Measurements from ENCODE around the gene ATP13A3. TPM values are rescaled to one million over a fixed set of nuclear protein-coding genes. Genes with fewer than 3 reads are reported as not detected.

The ATP13A3 gene
- total and polyA plus RNA-seq, 4 donors = 26.6 to 166 (median 75.5) TPM

DNA sequence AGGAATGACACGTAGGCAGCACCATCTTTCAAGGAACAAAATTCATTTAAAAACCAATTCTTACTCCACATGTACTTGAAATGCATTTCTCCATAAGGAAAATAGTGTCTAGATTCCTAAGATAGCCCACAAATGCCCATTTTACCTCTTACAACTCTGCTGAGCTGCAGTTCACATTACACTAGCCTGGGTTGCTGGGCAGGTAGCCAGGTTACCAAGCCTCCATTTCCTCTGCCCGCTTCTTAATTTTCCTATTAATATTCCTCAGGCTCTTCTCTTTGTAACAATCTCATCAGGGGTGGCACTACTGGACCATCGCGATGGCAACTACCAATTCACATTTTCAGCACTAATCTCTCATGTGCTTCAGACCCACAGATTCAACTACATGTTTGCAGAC, 10.8 kb downstream of the ATP13A3 start:
- H3K27ac ChIP-seq (ENCODE audit: low read depth in 1 of 2, low read length in 1 of 2) = peak overlapping the region in 1 of 2 donors; percentile 82
- DNase-seq (no peak), ATAC-seq (ENCODE audit: insufficient read depth, low FRiP score) (no peak)
- H3K9me3 ChIP-seq (ENCODE audit: control insufficient read depth in 4 of 4, insufficient read depth in 3 of 4, low read length in 3 of 4) = no peaks in the 10 kb centered on the region
- H3K9ac ChIP-seq (ENCODE audit: insufficient read depth in 1 of 2, low read length in 2 of 2) = no peak overlapping the region
- TF ChIP-seq, protein P1, sequence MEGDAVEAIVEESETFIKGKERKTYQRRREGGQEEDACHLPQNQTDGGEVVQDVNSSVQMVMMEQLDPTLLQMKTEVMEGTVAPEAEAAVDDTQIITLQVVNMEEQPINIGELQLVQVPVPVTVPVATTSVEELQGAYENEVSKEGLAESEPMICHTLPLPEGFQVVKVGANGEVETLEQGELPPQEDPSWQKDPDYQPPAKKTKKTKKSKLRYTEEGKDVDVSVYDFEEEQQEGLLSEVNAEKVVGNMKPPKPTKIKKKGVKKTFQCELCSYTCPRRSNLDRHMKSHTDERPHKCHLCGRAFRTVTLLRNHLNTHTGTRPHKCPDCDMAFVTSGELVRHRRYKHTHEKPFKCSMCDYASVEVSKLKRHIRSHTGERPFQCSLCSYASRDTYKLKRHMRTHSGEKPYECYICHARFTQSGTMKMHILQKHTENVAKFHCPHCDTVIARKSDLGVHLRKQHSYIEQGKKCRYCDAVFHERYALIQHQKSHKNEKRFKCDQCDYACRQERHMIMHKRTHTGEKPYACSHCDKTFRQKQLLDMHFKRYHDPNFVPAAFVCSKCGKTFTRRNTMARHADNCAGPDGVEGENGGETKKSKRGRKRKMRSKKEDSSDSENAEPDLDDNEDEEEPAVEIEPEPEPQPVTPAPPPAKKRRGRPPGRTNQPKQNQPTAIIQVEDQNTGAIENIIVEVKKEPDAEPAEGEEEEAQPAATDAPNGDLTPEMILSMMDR (IDR thresholded peaks at IDR 0.05; ENCODE audit: control extremely low read depth, extremely low read depth) = no peak
- peaks cover 0 to 2% (median under 1%) of the 10 kb centered on the region in 4 donors for H3K36me3 ChIP-seq (ENCODE audit: control insufficient read depth in 4 of 4, insufficient read depth in 4 of 4, low read length in 4 of 4)
- WGBS, 2 donors = 86 to 87% methylated on average over 4 of the region's 4 CpGs
- H3K27me3 ChIP-seq (ENCODE audit: control insufficient read depth in 3 of 3, insufficient read depth in 3 of 3, low read length in 2 of 3) = no peaks in the 10 kb centered on the region
- H3K4me3 ChIP-seq = no peak overlapping the region
- H3K4me1 ChIP-seq (ENCODE audit: control insufficient read depth in 5 of 5, insufficient read depth in 5 of 5, low read length in 5 of 5) = peaks cover 0 to 24% (median 0%) of the 10 kb centered on the region in 5 donors

DNA sequence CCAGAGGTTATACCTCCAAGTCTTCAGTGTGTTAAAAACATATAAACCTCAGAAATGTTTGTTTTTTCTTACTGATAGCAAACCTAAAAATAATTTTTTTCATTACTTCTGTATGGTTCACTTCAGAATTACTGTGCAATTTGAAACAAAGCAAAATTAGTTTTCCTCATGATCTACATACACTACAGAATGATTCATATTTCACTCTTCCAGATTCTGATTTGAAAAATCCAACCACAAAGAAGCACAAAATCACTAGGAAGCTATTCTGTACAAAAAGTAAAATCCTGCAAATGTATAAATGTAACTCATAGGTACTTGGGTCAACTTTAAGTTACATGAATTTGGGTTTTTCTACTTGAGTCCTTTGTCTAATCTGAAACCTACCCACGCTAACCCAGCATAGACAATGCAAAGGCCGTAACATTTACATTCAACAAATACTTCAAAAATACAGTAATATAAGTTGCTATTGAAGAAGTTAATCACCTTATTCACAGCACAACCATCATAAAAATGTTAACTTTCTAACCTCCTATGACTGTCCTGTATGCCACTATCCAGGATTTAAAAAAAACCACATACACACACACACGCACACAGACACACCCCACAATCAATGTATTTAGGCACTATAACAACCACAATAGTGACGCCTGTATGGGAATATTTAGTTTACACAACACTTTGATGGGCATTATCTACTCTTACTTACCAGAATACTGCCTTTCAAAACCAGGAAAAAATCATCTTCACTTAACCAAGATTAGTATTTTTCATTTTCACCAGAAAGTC, 11.5 kb downstream of the ATP13A3 start:
- 90% methylated on average over 4 of the region's 4 CpGs for WGBS, 2 donors
- no peaks in the 10 kb centered on the region for H3K27me3 ChIP-seq (ENCODE audit: control insufficient read depth in 3 of 3, insufficient read depth in 3 of 3, low read length in 2 of 3)
- TF ChIP-seq, protein P1 (IDR thresholded peaks at IDR 0.05; ENCODE audit: control extremely low read depth, extremely low read depth) = no peak
- no peaks in the 10 kb centered on the region for H3K9me3 ChIP-seq (ENCODE audit: control insufficient read depth in 4 of 4, insufficient read depth in 3 of 4, low read length in 3 of 4)
- H3K9ac ChIP-seq (ENCODE audit: insufficient read depth in 1 of 2, low read length in 2 of 2) = no peak overlapping the region
- peaks cover 0 to 2% (median under 1%) of the 10 kb centered on the region in 4 donors for H3K36me3 ChIP-seq (ENCODE audit: control insufficient read depth in 4 of 4, insufficient read depth in 4 of 4, low read length in 4 of 4)
- no peak overlapping the region for H3K4me3 ChIP-seq
- DNase-seq (no peak), ATAC-seq (ENCODE audit: insufficient read depth, low FRiP score) (no peak)
- peak overlapping the region in 1 of 2 donors; percentile 82 for H3K27ac ChIP-seq (ENCODE audit: low read depth in 1 of 2, low read length in 1 of 2)
- peaks cover 0 to 21% (median 0%) of the 10 kb centered on the region in 5 donors for H3K4me1 ChIP-seq (ENCODE audit: control insufficient read depth in 5 of 5, insufficient read depth in 5 of 5, low read length in 5 of 5)

DNA sequence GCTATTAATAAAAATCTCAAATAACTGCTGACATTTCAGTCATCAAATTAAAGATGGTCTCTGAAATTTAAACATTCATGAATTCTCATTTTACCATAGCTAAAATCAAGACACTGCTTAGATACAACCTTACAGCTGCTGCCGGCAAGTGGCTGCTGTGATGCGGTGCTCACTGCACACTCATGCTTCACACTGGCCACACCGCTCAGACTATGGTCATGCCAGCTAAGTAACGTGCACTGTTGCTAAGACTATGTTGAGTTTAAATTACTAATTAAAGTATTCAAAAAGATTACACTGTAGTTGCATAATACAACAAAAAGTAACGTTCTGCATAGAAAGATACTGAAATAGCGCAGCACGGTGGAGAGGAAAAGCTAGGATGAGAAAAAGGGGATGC, 12.1 kb downstream of the ATP13A3 start:
- Histone ChIP-seq H3K4me1 (ENCODE audit: control insufficient read depth in 5 of 5, insufficient read depth in 5 of 5, low read length in 5 of 5) (peaks cover 0 to 19% (median 0%) of the 10 kb centered on the region in 5 donors), H3K4me3 (no peak overlapping the region), H3K27me3 (ENCODE audit: control insufficient read depth in 3 of 3, insufficient read depth in 3 of 3, low read length in 2 of 3) (no peaks in the 10 kb centered on the region), H3K9ac (ENCODE audit: insufficient read depth in 1 of 2, low read length in 2 of 2) (no peak overlapping the region), H3K36me3 (ENCODE audit: control insufficient read depth in 4 of 4, insufficient read depth in 4 of 4, low read length in 4 of 4) (peaks cover 0 to 2% (median under 1%) of the 10 kb centered on the region in 4 donors), H3K9me3 (ENCODE audit: control insufficient read depth in 4 of 4, insufficient read depth in 3 of 4, low read length in 3 of 4) (no peaks in the 10 kb centered on the region), H3K27ac (ENCODE audit: low read depth in 1 of 2, low read length in 1 of 2) (no peak overlapping the region)
- ATAC-seq (ENCODE audit: insufficient read depth, low FRiP score) (no peak), DNase-seq (no peak)
- WGBS, 2 donors = 81 to 86% methylated on average over 7 of the region's 7 CpGs
- TF ChIP-seq, protein P1 (IDR thresholded peaks at IDR 0.05; ENCODE audit: control extremely low read depth, extremely low read depth) = no peak

All from lung (tissue), 12 donors.